HepG2 (cell line): Measurements from ENCODE around the gene TEF. TPM values are rescaled to one million over a fixed set of nuclear protein-coding genes. Genes with fewer than 3 reads are reported as not detected.

Experiments
- AFF4 ChIP-seq: sonication (generic); formaldehyde crosslinking; IDR thresholded peaks from 2 replicates; pipeline ENCODE4 v1.4.0; 2020; ENCODE audit warnings: missing genetic modification reagents
- EZH2 ChIP-seq: conservative IDR thresholded peaks from 2 replicates; pipeline ENCODE4 v1.6.1; 2012; ENCODE audit warnings: mild to moderate bottlenecking, low read depth, low read length, moderate library complexity
- FOSL2 ChIP-seq: sonication (generic); formaldehyde crosslinking; IDR thresholded peaks from 2 replicates; pipeline ENCODE4 v1.4.0; 2020; ENCODE audit warnings: missing genetic modification reagents
- FOXC1 ChIP-seq: sonication (generic); formaldehyde crosslinking; IDR thresholded peaks from 2 replicates; pipeline ENCODE4 v1.8.0; 2022; ENCODE audit warnings: mild to moderate bottlenecking, missing genetic modification reagents, borderline replicate concordance
- HDAC1 ChIP-seq: sonication (generic); formaldehyde crosslinking; IDR thresholded peaks from 2 replicates; pipeline ENCODE4 v1.5.1; 2020; ENCODE audit warnings: mild to moderate bottlenecking, missing genetic modification reagents
- HMG20A ChIP-seq: IDR thresholded peaks from 2 replicates; pipeline ENCODE4 v1.6.1; 2016; ENCODE audit warnings: borderline replicate concordance
- KDM6A ChIP-seq: IDR thresholded peaks from 2 replicates; pipeline ENCODE4 v1.6.1; 2016; ENCODE audit warnings: low read depth
- NR2F1 ChIP-seq, 2 experiments: fragments of 450-650 bp in 1 of 2; formaldehyde crosslinking in 1 of 2; IDR thresholded peaks; 2 replicates each; pipeline versions ENCODE4 v1.5.0 to v1.6.1; 2016 to 2020; ENCODE audit warnings: mild to moderate bottlenecking in 1 of 2, missing compliant biosample characterization in 1 of 2, missing genetic modification reagents in 1 of 2, moderate library complexity in 1 of 2
- PHF8 ChIP-seq: sonication (generic); formaldehyde crosslinking; IDR thresholded peaks from 2 replicates; pipeline ENCODE4 v1.5.0; 2020; ENCODE audit warnings: missing genetic modification reagents
- RFX5 ChIP-seq: IDR thresholded peaks from 2 replicates; pipeline ENCODE4 v1.6.1; 2011; ENCODE audit warnings: low read depth, low read length, improper control_type of control experiment
- TAF1 ChIP-seq: sonication (generic); formaldehyde crosslinking; IDR thresholded peaks from 2 replicates; pipeline ENCODE4 v1.4.0; 2020; ENCODE audit warnings: missing genetic modification reagents
- XBP1 ChIP-seq: sonication (generic); formaldehyde crosslinking; IDR thresholded peaks from 2 replicates; pipeline ENCODE4 v1.5.0; 2020; ENCODE audit warnings: missing genetic modification reagents
- ZBTB20 ChIP-seq: sonication (generic); formaldehyde crosslinking; IDR thresholded peaks from 2 replicates; pipeline ENCODE4 v1.8.1; 2023; ENCODE audit warnings: missing genetic modification reagents, low read depth, mild to moderate bottlenecking, borderline replicate concordance
- ZBTB42 ChIP-seq: sonication (generic); formaldehyde crosslinking; IDR thresholded peaks from 2 replicates; pipeline ENCODE4 v1.5.0; 2020; ENCODE audit warnings: mild to moderate bottlenecking, missing genetic modification reagents
- ZMYM3 ChIP-seq: sonication (generic); formaldehyde crosslinking; IDR thresholded peaks from 2 replicates; pipeline ENCODE4 v1.5.1; 2020; ENCODE audit warnings: mild to moderate bottlenecking, missing genetic modification reagents
- ZNF44 ChIP-seq: sonication (generic); formaldehyde crosslinking; IDR thresholded peaks from 2 replicates; pipeline ENCODE4 v1.5.1; 2020; ENCODE audit warnings: mild to moderate bottlenecking, missing genetic modification reagents
- ZNF570 ChIP-seq: sonication (generic); formaldehyde crosslinking; IDR thresholded peaks from 2 replicates; pipeline ENCODE4 v1.4.0; 2020; ENCODE audit warnings: mild to moderate bottlenecking, missing genetic modification reagents, borderline replicate concordance
- ZNF598 ChIP-seq: sonication (generic); formaldehyde crosslinking; IDR thresholded peaks from 2 replicates; pipeline ENCODE4 v1.5.1; 2020; ENCODE audit warnings: mild to moderate bottlenecking, missing genetic modification reagents, borderline replicate concordance
- ZNF644 ChIP-seq: IDR thresholded peaks from 2 replicates; pipeline ENCODE4 v1.6.1; 2016; ENCODE audit warnings: low read depth
- ZNF7 ChIP-seq: IDR thresholded peaks from 2 replicates; pipeline ENCODE4 v1.6.1; 2016; ENCODE audit warnings: missing biosample characterization, missing genetic modification reagents
- ZNF776 ChIP-seq: sonication (generic); formaldehyde crosslinking; IDR thresholded peaks from 2 replicates; pipeline ENCODE4 v1.4.0; 2020; ENCODE audit warnings: mild to moderate bottlenecking, missing genetic modification reagents
- ZNF777 ChIP-seq: sonication (generic); formaldehyde crosslinking; IDR thresholded peaks from 2 replicates; pipeline ENCODE4 v1.4.0; 2020; ENCODE audit warnings: missing genetic modification reagents
- polyA plus RNA-seq, 8 experiments: library from polyadenylated mRNA; depleted of rRNA in 3 of 8; stranded (reverse) in 7 of 8; unstranded in 1 of 8; fragments of >200 nt; fragmentation: Illumina TruSeq in 4 of 8; extraction: Trizol in 4 of 8; gene quantifications; 2 replicates each; pipeline versions ENCODE4 v1.2.1 to v1.2.3, GENCODE V29; 2011 to 2016; ENCODE audit warnings: low read depth in 4 of 8, missing spikeins in 1 of 8, mixed read lengths in 1 of 8; ENCODE audit not compliant: insufficient read depth in 1 of 8
- total RNA-seq, 5 experiments: library from RNA; depleted of rRNA; stranded (reverse); fragments of >200 nt; fragmentation: Illumina TruSeq; extraction: Trizol; gene quantifications; 2 replicates each; pipeline ENCODE4 v1.2.3, GENCODE V29; 2016; ENCODE audit warnings: low read depth in 1 of 5
- TF ChIP-seq, protein P1 (sequence below): sonication (generic); formaldehyde crosslinking; IDR thresholded peaks from 2 replicates; pipeline ENCODE4 v1.4.0; 2020; ENCODE audit warnings: missing genetic modification reagents
- TF ChIP-seq, protein P2 (sequence below): sonication (generic); formaldehyde crosslinking; IDR thresholded peaks from 2 replicates; pipeline ENCODE4 v1.4.0; 2020; ENCODE audit warnings: missing genetic modification reagents

Gene TEF
- total and polyA plus RNA-seq, 2 of the 13 experiments (the other 11 are each of a cell fraction or from before 2014, with no cell fraction given), result 7.6 to 11.2 TPM

DNA sequence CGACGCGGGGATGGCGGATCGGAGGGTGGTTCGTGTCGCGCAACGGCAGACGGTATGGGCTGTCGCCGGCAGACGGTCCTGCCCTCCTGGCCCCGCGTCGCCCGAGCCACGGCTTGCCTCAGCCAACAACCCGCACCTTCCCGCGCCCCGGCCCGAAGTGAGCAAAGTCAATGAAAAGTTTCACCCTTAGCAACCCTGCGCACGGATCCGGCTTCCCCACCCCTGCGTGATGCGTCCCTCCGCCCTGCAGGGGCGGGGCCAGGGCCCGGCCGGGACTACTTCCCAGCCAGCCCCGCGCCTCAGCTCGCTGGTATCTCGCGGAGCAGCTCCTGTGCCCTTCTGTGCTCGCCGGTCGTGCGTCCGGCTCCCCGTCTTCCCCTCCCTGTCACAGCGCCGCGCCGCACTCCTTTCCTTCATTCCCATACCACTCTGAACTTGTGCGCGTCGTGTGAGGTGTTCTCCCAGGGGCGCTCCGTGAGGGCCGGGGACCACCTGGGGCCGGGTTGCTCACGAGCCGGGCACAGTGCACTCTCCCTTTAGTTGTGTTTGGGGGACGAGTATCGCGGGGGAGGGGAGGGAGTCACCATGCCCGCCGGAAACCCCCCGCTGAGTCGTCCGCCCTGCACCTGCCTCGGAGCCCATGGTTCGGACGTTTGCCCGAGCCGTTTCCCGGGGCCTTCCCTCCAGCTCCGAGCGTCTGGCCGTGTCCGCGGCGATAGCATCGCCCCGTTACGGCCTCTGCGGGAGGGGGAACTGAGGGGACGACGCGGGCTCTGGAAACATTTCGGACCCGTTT, 65.1 kb downstream of the TEF start, which contains the start of gene TOB2 (continued):
- TF ChIP-seq FOXC1 (no peak; the same call in 1 of the 2 replicates), FOSL2 (CRISPR knock-in tag) (peak; percentile 80), HDAC1 (CRISPR knock-in tag) (peak; percentile 88), EZH2 (no peak), RFX5 (peak; percentile 82; the same call in 1 of the 2 replicates), ZNF644 (CRISPR knock-in tag) (no peak), AFF4 (CRISPR knock-in tag) (peak; percentile 96), XBP1 (CRISPR knock-in tag) (0 out of 2 replicates have a peak, but pooled peaks have one; percentile 63), ZNF570 (CRISPR knock-in tag) (peak; percentile 93; the same call in 1 of the 2 replicates), ZNF776 (CRISPR knock-in tag) (peak; percentile 81), NR2F1 (CRISPR knock-in tag; IDR thresholded peaks at IDR 0.05) (peak; percentile 74 to 79; a peak in 3 of 4 replicates), ZBTB20 (CRISPR knock-in tag) (peak; percentile 78; the same call in 1 of the 2 replicates), ZBTB42 (peak; percentile 81; the same call in 1 of the 2 replicates), ZMYM3 (CRISPR knock-in tag) (no peak), KDM6A (CRISPR knock-in tag) (0 out of 2 replicates have a peak, but pooled peaks have one; percentile 31), ZNF598 (CRISPR knock-in tag) (0 out of 2 replicates have a peak, but pooled peaks have one; percentile 17), TAF1 (CRISPR knock-in tag) (peak; percentile 99), ZNF44 (no peak), HMG20A (CRISPR knock-in tag) (no peak), ZNF7 (CRISPR knock-in tag) (no peak), PHF8 (peak; percentile 91), ZNF777 (CRISPR knock-in tag) (peak; percentile 74)
- TF ChIP-seq, protein P1, sequence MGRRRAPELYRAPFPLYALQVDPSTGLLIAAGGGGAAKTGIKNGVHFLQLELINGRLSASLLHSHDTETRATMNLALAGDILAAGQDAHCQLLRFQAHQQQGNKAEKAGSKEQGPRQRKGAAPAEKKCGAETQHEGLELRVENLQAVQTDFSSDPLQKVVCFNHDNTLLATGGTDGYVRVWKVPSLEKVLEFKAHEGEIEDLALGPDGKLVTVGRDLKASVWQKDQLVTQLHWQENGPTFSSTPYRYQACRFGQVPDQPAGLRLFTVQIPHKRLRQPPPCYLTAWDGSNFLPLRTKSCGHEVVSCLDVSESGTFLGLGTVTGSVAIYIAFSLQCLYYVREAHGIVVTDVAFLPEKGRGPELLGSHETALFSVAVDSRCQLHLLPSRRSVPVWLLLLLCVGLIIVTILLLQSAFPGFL, result no peak; the same call in 1 of the 2 replicates
- TF ChIP-seq, protein P2, sequence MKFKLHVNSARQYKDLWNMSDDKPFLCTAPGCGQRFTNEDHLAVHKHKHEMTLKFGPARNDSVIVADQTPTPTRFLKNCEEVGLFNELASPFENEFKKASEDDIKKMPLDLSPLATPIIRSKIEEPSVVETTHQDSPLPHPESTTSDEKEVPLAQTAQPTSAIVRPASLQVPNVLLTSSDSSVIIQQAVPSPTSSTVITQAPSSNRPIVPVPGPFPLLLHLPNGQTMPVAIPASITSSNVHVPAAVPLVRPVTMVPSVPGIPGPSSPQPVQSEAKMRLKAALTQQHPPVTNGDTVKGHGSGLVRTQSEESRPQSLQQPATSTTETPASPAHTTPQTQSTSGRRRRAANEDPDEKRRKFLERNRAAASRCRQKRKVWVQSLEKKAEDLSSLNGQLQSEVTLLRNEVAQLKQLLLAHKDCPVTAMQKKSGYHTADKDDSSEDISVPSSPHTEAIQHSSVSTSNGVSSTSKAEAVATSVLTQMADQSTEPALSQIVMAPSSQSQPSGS (CRISPR knock-in tag), result peak; percentile 93
